Measurements from ENCODE around the gene RHBDL2. TPM values are rescaled to one million over a fixed set of nuclear protein-coding genes. Genes with fewer than 3 reads are reported as not detected.
A peak's percentile ranks its signal among the peaks of the same experiment; 100 is the strongest.
"Not testable (repeated sequence)": the region's sequence is repeated elsewhere in the genome, so short reads cannot be mapped to it uniquely, and the experiment has no call there.

The RHBDL2 gene
- total RNA-seq, 1 experiment from 2014 or later, result 0.80 TPM

GRCh38 chr1:38932571-38932970 is 9.1 kb downstream of the RHBDL2 start:
- DNase-seq (ENCODE audit: low read depth), result no peak

DNA sequence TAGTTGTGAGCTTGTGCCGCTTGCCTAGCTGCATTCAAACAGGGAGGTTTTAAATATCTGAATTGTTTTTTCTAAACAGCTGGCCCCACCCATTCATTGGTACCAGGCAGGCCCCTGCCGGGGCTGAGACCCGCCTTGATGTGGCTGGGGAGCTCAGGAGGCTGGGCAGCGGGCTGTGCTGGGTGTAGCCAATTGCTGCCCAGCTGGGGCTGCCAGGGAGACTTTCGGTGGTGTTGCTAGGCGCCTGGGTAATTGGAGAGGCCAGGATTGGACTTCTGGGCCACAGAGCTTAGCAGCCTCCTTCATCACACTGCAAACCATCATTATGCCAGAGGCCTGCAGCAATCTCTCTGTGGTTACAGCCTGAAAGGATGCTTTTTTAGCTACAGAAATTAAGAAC is 12.2 kb downstream of the RHBDL2 start:
- DNase-seq (ENCODE audit: low read depth), result peak; percentile 14

DNA sequence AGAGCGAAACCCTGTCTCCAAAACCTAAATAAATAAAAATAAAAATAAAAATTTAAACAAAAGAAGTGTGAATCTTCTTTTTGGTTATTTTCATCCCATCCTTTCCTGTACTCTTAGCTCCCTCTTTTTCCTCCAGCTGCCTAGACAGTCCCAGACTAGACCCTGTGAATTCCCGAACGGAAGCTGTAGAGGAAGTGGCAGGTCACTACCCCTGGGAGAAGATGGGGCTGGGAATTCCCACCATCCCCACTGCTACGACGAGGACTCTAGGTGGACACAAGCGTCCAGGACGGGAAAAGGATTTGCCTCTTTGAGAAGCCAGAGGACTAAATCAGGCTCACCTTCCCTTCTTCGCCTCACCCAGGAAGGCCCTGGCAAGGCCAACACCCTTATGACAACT is 12.6 kb downstream of the RHBDL2 start:
- DNase-seq (ENCODE audit: low read depth), result no peak

GRCh38 chr1:38926091-38926490 is 15.5 kb downstream of the RHBDL2 start:
- no peak for DNase-seq (ENCODE audit: low read depth)

- no peak for DNase-seq (ENCODE audit: low read depth)
Observed at GRCh38 chr1:38925391-38925790, 16.2 kb downstream of the RHBDL2 start.

DNA sequence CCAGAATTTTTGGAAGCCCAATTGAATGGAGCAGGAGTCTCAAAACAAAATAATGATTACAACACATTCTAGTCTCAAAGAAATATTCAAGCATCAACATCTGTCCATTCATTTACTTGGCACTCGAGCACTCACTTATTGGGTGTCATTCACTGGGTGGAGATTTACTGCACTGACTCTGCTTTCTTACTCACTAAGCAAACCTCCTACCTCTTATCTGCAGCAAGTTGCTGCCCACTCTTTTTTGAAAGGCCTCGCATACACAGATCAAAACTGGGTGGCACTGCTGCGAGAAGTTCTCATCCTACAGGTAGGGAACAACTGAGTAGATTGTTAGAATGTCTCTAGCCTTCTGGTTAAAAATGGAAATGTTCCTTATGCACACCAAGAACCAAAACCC is 18.0 kb downstream of the RHBDL2 start:
- no peak for DNase-seq (ENCODE audit: low read depth)

- no peak for DNase-seq (ENCODE audit: low read depth)
Observed at GRCh38 chr1:38919130-38919529, 22.5 kb downstream of the RHBDL2 start.

GRCh38 chr1:38918568-38918967 is 23.1 kb downstream of the RHBDL2 start:
- DNase-seq (ENCODE audit: low read depth), result no peak

DNA sequence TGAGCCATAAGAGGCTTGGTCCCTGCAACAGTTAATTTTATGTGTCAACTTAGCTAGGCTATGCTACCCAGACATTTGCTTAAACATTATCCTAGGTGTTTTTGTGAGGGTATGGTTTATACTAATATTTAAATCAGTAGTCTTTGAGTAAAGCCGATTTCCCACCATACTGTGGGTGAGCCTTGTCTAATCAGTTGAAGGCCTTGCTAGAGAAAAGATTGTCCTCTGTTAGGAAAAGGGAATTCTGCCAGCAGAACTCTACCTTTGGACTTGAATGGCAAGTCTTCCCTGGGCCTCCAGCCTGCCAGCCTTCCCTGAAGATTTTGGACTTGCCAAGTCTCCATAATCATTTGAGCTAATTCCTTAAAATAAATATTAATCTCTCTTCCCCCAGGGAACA is 23.9 kb downstream of the RHBDL2 start:
- no peak for DNase-seq (ENCODE audit: low read depth)

DNA sequence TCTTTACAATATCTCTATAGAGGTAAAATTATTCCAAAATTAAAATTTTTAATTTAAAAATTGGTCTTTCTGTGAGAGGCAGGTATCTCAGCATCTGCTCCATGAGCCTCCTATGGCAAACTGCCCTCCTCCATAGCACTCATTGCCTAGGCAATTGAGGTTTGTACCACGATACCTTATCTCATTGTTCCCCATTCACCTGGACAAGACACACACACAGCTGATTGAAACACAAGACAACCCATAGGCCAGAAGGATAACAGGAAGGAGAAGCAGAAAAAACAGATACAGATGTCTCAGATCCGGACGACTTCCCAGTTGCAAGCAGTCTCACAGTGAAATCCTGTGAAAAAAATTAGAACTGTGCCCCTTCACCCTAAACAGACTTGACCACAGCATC is 24.3 kb downstream of the RHBDL2 start:
- no peak for DNase-seq (ENCODE audit: low read depth)

DNA sequence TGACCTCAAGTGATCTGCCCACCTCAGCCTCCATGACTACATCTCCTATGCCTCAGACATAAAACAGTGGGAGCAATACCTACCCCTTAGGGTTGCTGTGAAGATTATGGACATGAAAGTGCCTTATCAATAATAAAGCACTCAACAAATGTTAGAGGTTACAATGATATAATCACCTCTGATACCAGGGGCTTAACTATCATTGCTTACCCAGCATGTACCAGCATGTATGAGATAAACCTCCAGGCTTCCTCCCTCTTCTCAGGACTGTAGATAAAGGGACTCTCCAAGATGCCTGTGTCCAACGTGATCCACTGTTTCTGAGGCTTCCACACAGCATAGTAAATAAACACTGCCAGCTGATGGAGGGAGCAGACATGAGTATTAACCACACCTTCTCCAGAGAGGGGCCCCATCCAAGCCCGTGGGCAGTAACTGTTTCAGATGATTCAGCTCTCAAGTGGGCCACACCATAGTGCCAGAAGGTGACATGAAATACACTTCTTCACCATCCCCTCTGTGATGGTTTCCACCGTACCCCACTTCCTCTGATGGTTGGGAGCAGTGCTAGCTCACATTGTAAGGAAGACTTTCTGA is 26.2 kb downstream of the RHBDL2 start:
- peak; percentile 18 for DNase-seq (ENCODE audit: low read depth)

DNA sequence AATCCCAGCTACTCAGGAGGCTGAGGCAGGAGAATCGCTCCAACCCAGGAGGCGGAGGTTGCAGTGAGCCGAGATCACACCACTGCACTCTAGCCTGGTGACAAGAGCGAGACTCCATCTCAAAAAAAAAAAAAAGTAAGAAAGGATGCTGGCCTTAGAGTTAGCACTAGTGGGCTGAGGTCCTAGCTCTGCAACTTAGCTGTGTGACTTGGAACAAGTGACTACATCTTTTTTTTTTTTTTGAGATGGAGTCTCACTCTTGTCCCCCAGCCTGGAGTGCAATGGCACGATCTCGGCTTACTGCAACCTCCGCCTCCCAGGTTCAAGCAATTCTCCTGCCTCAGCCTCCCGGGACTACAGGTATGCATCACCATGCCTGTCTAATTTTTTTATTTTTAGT is 26.7 kb downstream of the RHBDL2 start:
- DNase-seq (ENCODE audit: low read depth), result not testable (repeated sequence)

- DNase-seq (ENCODE audit: low read depth), result no peak
Observed at GRCh38 chr1:38908821-38909220, 32.8 kb downstream of the RHBDL2 start.

DNA sequence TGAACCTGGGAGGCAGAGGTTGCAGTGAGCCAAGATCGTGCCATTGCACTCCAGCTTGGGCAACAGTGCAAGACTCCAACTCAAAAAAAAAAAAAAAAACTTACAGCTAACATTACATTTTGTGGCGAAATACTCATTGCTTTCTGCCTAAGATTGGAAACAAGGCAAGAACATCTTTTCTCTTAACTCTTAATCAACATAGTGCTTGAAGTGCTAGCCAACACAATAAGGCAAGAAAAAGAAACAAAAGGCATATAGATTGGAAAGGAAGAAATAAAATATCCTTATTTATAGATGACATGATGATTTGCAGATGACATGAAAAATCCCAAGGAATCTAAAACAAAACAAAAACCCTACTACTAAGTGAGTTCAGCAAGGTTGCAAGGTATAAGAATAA is 35.6 kb downstream of the RHBDL2 start:
- DNase-seq (ENCODE audit: low read depth), result no peak

DNA sequence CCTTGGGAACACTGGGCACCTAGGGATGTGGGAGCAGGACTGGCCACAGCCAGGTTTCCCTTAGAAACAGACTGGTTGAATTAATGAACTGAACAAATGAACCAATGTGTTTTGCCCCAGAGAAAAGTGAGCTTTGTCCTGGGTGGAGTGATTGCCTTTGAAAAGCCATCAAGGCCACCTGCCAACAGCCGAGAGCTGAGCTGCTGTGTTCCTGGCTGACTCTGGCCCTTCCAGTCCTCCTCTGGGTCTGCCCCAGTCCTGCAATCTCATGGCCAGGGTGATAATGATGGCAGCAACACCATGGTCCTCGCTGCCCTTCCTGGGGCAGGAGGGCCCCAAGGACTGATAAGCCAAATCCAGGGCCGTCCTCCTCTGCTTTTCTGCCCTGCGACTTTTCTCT is 42.1 kb downstream of the RHBDL2 start:
- DNase-seq (ENCODE audit: low read depth), result no peak

- DNase-seq (ENCODE audit: low read depth), result no peak
Observed at GRCh38 chr1:38898653-38899230, 42.9 kb downstream of the RHBDL2 start.

DNA sequence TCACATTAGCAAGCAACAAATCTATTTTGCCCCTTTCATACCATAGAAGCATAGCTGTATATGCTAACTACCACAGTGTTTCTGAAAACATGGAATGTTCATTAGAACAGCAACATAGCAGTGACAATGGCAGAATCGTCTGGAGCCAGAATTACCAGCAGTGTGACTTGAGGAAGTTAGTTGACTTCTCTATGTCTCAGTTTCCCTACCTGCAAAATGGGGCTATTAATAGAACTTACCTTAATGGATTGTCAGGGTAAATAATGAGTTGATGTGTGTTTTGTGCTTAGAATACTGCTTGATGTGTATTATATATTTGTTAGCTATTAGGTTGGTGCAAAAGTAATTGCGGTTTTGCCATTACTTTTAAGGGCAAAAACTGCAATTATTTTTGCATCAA is 45.5 kb downstream of the RHBDL2 start:
- no peak for DNase-seq (ENCODE audit: low read depth)

DNA sequence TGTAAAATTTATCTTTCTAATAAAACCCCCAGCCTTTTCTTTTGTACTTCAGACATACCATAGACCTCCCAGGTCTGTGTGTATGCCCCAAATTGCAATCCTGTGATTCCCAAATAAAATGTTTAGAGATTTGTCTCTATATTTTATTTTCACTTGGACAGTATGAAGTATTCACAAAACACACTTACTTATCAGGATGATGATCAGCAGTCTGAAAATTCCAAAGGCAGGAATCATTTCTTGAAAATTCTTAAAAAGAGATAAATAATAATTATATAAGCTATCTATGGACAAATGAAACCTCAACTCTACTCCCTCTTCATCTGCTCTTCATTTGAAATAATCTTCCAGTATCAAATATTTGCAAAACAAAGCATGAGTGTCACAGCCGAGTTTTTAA is 48.7 kb downstream of the RHBDL2 start:
- no peak for DNase-seq (ENCODE audit: low read depth)

- no peak for DNase-seq (ENCODE audit: low read depth)
Observed at GRCh38 chr1:38891753-38892152, 49.9 kb downstream of the RHBDL2 start.

GRCh38 chr1:38889589-38889988 is 52.0 kb downstream of the RHBDL2 start:
- DNase-seq (ENCODE audit: low read depth), result no peak

GRCh38 chr1:38888423-38889333 is 53.0 kb downstream of the RHBDL2 start:
- DNase-seq (ENCODE audit: low read depth), result no peak

DNA sequence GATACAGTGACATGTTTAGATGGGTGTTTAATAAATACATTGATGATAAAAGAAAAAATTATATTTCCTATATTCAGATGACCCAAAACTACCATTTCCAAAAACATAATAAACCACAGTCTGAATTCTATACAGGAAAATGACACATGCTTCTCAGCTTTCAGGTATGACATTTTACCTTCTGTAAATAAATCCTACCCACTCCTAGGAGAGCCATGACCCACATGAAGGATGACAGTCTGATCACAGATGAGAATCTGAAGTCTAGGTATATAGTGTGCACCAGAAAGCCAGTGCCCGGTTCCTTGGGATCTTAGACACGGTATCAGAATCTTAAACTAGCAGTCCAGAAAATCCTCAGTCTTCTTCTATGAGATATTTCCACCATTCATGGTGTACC is 56.5 kb downstream of the RHBDL2 start:
- no peak for DNase-seq (ENCODE audit: low read depth)

- DNase-seq (ENCODE audit: low read depth), result no peak
Observed at GRCh38 chr1:38881487-38881886, 60.1 kb downstream of the RHBDL2 start, which contains the start of gene GJA9. Gene GJA9, minus strand, starts transcription at chr1:38881587. Its CDS starts 5,489 bp downstream, at chr1:38876098.
